ENCODE measurements around the gene PTPA.
"Not testable (repeated sequence)": the region's sequence is repeated elsewhere in the genome, so short reads cannot be mapped to it uniquely, and the experiment has no call there.

The PTPA gene

DNA sequence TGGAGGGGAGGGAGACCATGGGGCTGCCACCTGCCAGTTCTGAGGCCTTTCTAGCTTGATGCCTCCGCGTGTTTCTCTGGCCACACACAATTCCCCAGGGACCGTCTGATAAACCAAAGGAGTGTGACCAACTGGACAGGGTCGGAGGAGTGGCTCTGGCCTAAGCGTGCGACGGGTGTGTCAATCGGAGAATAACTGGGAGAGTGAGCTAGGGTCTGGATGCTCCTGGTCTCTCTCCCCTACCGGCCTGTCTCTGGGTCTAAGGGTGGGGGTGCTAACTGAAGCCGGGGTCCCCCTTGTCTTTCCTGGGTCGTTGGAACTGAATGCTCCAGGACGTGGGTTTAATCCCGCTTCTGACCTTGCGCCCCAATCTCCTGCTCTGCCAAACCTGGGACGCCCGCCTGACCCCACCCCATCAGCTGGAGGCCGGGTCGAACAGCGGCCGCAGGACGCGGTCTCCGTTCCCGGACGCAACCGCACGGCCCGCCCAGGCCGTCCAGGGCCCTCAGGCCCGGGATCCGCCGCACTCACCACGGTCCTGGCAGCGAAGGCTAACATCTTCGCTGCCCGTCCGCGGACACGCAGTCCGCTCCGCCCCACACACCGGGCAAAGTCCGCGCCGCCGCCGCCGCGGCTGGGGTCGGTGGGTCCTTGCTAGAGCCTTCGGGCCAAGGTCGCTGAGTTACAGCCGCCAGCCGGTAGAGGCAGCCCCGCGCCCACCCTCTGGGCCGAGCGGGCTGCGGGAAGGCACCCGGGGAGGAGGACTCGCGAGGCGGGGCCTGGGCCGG, 1.1 kb upstream of the PTPA start:
- DNase-seq = no peak

DNA sequence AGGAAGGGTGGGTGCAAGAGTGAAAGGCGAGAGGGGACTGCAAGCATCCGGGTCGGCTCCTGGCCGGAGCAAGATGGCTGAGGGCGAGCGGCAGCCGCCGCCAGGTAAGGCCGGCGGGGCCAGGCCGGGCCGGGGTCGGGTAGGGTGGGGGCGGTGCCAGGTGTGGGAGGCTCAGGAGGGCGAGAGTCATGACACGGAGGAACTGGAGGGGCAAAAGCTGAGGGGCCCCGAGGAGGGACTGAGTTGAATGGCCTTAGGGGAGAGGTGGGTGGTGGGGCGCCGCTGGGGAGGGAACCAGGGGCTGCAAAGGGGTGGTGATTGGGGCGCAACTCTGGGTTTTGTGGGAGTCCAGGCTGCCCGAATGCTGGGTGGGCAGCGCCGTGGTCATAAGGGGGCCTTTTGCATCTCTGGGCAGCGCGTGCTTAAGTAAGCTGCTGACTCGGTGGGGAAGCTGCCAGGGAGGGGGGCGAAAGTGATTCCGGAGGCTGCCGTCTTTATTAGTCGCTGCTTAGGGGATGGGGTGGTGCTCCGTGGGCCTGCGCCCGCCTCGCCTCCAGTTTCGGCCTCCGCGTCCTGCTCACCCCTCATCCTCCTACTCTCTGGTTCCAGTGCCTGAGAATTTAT, 425 bp downstream of the PTPA start:
- DNase-seq = peak; percentile 33

DNA sequence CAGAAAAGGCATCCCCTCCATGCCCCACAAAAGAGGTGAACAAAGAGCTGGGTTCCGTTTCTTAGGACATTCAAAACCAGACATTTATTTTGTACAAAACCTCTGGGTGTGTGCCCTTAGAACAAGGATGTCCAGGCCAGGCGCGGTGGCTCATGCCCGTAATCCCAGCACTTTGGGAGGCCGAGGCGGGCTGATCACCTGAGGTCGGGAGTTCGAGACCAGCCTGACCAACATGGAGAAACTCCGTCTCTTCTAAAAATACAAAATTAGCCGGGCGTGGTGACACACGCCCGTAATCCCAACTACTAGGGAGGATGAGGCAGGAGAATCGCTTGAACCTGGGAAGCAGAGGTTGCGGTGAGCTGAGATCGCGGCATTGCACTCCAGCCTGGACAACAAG, 1.3 kb downstream of the PTPA start:
- DNase-seq = not testable (repeated sequence)

DNA sequence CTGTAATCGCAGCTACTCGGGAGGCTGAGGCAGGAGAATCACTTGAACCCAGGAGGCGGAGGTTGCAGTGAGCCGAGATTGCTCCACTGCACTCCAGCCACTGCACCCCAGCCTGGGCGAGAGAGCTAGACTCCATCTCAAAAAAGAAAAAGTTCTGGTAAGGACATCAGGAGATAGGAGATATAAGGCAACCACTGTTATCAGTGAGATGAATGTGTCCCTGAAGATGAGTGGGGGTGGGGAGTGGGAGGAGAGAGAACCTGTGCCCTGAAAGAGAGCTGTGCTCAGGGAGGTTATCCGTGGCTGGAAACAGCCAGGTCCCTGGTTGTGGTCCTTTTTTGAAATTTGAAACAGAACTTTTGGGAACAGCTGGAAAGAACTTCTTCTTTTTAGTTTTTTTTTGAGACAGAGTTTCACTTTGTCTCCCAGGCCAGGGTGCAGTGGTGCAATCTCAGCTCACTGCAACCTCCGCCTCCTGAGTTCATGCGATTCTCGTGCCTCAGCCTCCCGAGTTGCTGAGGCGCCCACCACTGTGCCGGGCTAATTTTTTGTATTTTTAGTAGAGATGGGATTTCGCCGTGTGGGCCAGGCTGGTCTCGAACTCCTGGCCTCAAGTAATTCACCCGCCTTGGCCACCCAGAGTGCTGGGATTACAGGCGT, 2.6 kb downstream of the PTPA start:
- DNase-seq = no peak

DNA sequence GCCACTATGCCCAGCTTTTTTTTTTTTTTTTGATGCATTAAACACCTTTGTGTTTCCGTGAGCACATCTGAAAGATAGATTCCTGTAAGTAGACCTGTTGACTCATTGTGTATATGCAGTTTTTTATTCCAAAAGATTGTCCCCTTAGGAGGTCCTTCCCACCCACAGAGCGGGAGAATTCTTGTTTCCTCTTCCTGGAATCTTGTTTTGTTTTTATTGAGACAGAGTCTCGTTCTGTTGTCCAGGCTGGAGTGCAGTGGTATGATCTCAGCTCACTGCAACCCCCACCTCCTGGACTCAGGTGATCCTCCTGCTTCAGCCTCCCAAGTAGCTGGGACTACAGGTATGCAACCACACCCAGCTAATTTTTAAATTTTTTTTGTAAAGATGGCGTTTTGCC, 7.6 kb downstream of the PTPA start:
- DNase-seq = no peak

DNA sequence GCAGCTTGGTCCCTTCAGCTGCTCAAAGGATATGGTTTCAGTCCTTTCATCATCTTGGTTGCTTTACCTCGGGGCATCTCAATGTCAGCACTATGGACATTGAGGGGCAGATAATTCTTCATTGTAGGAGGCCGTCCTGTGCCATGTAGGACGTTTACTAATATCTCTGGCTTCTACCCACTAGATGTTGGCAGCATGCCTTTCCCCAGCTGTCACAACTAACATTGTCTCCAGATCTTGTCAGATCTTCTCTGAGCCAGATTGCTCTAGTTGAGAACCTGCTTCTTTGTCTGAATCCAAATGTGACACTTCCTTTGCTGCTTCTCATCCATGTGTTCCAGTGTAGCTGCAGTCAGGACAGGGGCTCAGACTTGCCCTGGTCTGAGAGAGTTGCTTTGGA, 10.3 kb downstream of the PTPA start:
- no peak for DNase-seq

DNA sequence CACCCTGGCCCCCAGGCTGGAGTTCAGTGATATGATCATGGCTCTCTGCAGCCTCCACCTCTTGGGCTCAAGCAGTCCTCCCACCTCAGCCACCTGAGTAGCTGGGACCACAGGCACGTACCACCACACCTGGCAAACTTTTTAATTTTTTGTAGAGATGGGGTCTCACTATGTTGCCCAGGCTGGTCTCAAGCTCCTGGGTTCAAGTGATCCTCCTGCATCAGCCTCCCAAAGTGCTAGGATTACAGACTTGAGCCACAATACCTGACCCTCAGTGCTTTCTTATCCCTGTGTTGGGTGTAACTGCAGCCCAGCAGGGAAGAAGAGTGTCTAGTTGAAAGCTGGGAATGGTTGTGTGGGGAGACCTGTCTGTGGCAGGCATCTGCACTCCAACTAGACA, 10.9 kb downstream of the PTPA start:
- DNase-seq = no peak

DNA sequence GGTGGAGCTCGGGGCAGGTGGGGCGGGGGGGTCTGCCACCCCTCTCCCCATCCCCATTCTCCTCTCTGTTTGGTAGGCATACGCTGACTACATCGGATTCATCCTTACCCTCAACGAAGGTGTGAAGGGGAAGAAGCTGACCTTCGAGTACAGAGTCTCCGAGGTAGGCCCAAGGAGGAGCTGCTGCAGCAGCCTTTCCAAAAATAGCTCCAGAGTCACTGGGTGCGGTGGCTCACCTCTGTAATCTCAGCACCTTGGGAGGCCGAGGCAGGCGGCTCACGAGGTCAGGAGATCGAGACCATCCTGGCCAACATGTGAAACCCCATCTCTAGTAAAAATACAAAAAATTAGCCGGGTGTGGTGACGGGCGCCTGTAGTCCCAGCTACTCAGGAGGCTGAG, 11.8 kb downstream of the PTPA start:
- not testable (repeated sequence) for DNase-seq

DNA sequence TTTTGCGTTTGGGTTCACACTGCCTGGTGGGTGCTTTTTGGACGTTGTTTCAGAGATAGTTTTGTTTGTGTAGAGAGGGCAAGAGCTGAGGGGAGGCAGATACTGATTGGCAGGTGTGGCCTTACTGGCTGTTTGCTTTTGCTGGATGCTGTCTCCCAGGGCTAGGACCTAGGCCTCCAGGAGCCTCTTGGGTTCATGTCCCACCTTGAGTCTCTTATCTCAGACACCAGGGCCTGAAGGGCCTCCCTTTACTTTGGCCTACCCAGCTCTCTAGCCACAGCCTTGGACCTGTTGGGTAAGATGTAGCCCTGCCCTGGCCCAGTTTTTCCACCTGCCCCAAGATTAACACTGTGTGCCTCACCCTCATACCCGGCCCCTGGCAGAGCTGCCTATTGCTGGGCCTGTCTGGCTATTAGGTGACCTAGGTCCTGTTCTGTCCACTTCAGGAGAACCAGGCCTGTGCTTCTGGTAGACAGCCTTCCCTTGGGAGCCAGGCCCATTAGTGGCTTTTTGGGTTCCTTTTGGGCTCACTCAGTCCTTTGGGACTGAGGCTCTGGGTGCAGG, 13.4 kb downstream of the PTPA start:
- DNase-seq = no peak

DNA sequence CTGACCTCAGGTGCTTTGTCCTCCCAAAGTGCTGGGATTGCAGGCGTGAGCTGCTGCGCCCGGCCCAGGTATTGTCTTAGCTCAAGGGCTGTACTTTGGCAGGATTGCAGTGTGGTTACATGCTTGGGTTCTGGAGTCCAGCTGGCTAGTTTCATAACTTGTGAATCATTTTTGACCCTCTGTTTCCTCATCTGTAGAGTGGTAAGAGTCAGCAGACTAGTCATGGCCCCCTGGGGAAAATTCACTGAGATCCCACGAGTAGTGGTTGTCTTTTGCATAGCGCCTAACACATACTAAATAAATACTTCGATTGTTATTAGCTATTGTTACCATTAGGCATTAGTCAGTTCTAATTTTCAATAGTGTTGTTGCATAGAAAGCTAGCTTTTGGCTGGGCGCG, 14.3 kb downstream of the PTPA start:
- DNase-seq = no peak

DNA sequence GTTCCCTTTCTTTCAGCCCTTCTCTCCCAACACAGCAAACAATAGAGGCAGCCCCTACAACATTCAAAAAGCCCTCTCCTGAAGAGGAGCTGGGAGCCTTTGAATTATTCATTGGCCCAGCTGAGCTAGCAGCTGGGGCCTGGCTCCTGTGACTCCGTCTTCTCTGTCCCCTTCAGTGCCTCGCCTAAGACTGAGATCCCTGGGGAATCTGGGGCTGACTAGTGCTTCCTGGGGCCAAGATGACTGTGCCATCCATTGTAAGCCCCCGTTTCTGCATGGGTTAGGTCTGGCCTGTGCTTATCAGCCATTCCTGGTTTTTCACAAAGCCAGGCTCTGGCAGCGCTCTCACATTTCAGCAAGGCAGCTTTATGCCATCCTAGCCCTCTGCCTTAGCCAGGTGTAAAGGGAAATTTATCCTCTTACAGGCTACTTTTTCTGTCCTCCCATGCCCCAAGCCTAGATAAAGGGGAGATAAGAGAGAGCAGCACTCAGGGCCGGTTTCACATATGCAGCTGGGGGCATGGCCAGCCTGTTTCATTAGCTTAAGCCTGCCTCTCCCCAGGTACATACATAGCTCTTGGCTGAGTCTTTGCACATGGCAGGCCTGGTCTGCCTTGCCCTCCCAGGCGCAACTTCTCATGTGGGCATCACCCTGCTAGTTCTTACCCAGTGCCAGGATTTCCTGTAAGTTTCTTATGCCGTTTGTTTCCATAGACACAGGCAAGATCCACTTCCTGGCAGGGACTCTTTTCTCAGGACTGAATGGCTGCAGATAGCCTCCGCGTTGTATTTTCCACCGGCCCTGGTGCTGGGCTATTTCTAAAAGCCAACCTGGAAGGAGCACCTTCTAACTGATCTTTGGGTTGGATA, 15.8 kb downstream of the PTPA start:
- DNase-seq = no peak

DNA sequence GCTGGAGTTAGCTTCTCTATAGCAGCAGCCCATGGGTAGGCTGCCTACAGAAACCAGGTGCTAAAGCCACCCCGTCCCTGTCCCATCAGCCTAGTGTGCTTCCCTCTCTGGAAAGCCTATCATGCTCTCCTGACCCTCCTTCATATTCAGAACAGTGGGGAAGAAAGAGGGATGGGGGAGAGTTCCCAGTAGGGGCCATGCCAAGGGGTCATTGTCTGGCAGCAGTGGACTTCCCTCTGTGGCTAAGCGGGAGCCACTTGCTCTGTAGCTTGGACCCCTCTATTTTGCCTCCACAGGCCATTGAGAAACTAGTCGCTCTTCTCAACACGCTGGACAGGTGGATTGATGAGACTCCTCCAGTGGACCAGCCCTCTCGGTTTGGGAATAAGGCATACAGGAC, 17.5 kb downstream of the PTPA start:
- DNase-seq = no peak

DNA sequence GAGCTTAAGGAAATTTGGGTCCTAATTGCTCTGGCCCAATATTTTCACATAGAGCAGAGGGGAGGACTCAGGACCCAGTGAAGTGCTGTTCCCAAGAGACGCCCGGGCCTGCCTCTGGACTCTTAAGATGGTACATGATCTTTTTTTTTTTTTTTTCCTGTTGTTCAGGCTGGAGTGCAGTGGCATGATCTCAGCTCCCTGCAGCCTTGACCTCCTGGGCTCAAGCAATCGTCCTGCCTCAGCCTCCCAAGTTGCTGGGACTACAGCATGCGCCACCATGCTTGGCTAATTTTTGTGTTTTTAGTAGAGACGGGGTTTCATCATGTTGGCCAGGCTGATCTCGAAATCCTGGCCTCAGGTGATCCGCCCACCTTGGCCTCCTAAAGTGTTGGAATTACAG, 19.1 kb downstream of the PTPA start:
- not testable (repeated sequence) for DNase-seq

DNA sequence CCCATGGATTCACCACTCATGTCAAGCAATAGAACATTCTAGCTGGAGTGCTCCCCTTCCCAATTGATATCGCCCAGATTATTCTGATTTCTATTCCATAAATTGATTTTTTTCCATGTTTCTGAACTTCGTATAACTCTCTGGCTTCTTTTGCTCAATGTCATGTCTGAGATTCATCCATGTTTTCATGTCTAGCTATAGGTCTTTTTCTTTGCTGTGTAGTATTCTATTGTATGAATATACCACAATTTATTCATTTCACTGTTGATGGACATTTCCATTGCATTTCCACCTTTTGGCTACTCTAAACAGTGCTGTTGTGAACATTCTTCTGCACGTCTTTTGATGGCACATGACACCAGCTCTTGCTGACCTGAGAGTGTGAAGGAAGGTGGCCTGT, 19.6 kb downstream of the PTPA start:
- DNase-seq = no peak

DNA sequence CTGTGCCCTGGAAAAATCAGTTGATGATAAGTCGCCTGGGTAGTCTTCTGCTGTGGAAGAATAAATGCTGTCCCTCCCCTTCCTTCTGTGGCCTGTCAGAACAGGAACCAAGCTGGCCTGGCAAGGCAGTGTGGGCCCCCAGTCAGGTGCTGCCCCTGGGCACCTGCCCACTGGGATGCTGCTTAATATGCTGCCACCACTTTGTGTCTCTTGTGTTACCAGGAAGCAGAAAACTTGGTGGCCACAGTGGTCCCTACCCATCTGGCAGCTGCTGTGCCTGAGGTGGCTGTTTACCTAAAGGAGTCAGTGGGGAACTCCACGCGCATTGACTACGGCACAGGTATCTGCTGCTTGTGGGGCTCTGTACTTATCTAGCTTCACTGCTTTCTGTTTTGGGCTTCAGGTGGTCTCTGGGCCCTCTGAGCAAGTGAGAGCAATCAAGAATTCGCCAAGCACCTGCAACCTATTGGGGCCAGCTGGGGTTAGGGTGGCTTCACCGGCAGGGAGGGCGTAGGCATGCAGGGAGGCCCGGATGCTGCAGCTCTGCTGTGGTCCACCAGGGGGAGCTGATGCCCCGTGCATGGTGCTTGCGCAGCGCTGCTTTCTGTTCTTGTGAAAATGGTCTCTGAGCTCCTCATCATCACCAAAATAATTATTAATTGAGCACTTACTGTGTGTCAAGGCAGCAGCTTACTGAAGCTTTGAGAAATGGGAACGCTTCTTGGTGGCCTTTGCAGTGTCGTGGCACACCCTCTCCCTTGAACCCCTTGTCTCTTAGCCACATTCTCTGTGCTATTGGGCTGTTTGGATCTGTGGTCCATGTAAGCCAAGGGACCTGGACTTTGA, 20.3 kb downstream of the PTPA start:
- DNase-seq = peak; percentile 86

DNA sequence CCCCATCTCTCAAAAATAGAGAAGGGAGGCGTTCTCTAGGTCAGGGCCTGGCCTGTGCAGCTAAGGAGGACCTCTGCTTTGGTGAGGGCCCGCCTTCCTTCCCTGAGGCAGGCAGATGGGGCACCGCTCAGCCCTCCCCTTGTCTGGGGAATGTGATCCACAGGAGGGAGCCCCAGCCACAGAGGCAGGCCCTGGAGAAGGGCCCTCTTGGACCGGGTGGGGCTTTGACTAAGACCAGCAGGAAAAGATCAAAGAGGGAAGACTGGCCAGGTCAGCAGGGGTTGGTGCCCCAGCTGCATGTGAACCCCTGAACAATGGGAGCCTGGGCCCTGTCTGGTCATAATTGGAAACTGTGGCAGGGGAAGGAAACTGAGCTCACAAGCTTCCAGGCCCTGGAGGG, 21.9 kb downstream of the PTPA start:
- DNase-seq = no peak

DNA sequence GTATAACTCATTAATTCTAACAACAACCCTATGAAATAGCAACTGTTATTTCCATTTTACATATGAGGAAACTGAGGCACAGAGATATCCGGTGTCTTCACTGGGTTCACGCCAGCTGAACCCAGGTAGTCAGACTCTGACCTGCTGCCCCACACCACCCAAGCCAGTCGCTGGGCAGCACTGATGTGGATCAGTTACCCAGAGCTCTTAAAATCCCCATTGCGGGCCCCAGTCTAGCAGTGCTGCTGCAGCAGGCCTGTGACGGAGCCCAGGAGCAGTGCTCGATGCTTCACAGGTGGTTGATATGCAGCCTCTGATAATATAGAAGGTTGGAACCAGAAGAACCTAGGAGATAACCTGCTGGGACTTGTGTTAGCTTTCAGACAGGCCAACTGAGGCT, 24.3 kb downstream of the PTPA start:
- no peak for DNase-seq

DNA sequence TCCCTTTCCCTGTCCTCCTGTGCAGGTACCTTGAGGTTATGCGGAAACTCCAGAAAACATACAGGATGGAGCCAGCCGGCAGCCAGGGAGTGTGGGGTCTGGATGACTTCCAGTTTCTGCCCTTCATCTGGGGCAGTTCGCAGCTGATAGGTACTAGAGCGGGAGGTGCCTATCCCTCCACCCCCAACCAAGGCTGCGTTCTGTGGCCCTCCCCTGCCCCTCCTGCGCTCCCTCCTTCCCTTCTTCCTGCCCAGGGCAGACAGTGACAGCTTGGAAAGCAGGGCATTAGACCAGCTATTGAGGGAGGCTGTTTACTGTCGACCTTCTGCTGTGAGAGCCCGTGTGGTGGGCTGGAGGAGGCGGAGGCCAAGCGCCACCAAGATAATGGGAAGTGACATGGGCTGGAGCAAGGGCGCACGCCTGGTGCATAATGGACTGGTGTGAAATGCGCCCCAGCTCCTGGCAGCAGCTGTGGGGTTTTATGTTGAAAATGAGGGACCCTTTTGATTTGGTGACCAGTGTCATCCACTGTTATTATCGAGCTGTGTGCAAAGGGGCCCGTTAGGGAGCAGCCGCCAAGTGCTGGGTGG, 25.3 kb downstream of the PTPA start:
- DNase-seq = no peak

DNA sequence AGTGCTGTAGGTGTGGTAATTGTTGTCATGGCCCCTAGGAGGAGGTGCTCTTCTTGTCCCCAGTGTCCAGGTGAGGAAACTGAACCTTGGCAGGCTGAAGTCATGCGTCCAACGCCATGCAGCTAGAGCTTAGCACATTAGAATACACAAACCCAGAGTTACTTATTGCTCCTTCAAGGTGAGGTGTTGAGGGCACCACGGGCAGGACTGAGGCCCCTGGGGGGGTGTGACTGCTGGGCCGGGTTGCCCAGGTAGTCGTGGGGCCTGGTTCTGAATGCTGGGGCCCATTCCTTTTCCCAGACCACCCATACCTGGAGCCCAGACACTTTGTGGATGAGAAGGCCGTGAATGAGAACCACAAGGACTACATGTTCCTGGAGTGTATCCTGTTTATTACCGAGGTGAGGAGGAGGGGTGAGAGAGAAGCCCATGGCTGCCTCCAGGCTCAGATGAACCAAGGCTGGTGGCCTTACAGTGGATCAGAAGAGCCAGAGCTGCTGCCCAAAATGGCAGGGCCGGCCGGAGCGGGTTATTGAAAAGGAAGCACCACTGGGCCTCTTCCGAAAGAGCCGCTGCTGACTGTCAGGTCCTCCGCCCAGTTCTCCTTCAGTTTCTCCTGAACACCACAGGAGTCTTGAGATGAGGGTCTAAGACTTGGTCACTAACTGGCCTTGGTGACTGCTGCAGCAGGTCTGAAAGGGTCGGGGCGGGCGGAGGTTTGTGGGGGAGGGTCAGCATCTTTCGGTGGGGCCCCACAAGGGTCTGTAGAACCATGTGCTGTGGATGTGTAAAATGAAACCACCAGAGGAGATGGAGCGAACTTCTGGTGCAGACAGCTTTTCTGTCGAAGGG, 26.3 kb downstream of the PTPA start:
- DNase-seq = no peak

DNA sequence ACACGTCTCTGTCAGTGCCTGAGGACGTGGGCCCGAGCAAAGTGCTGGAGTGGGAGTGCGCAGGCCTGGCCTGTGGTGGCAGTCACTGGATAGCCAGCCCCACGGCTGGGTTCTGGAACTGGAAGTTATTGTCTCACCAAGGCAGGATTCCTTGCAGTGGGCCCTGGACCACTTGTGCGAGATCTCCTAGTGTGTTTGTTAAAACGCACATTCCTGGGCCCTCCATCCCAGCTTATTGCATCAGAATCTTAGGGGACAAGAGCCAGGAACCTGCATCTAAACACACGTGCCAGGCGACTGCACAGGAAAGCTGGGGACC, 26.9 kb downstream of the PTPA start:
- DNase-seq = no peak
